ENCODE data around the gene ZW10.
"Not testable (repeated sequence)": the region's sequence is repeated elsewhere in the genome, so short reads cannot be mapped to it uniquely, and the experiment has no call there.

The ZW10 gene

DNA sequence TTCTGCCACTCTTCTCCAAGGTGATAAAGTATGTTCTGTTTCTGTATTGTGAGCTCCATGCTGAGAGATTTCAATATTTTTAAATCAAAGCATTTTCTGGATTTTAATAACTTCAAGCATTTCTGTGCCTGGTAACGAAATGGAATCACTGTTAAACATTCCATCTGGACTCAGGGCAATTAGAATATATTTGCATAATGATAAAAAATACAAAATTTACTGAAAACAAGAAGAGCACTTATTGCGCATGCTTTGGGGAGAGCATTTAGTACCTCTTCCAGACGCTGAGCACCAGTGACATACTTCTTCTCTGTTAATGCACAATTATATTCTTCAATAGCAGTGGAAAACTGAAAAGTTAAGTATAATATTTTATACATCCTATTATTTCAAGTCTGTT is 13.3 kb downstream of the ZW10 start:
- no peak for DNase-seq

DNA sequence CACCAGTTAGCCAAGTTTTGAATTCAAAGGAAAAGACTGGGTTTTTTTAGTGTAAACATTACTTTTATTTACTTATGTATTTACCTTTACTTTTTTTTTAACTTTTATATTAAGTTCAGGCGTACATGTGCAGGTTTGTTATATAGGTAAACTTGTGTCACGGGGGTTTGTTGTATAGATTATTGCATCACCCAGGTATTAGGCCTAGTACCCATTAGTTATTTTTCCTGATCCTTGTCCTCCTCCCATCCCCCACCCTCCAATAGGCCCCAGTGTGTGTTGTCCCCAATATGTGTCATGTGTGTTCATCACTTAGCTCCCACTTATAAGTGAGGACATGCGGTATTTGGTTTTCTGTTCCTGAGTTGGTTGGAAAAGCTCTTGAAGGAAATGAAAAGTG is 20.6 kb downstream of the ZW10 start:
- DNase-seq = no peak

DNA sequence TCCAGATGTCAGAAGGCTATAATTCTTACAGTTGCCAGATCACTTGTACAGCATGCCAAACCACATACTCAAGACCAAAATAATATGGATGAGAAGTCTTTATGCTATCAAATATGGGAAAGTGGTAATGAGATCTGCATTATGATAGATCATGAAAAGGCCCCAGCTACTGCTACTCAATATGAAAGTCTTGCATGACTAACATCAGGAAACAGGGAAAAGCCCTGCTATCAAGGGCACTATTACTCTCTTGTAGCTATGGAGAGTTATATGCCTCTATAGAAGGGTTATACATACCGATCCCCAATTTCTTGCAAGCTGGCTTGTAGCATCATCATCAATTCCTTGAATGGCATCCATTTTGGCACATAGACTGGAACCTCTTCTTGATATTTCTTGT is 37.2 kb downstream of the ZW10 start:
- no peak for DNase-seq

DNA sequence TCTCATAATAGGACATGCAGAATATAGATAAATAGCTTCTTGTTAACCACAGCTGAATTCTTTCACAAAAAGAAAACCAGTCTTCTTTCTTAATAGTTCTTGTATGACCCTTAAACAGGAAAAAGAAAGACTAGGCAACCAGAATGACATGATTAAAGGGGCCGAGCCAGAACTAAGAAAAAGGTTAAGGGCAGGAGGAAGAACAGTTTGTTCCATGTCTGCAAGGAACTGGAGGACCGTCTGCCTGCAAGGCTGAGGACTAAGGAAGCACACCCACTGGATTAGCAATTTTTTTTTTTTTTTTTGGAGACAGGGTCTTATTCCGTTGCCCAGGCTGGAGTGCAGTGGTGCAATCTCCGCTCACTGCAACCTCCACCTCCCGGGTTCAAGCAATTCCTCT is 41.4 kb downstream of the ZW10 start:
- DNase-seq = no peak

DNA sequence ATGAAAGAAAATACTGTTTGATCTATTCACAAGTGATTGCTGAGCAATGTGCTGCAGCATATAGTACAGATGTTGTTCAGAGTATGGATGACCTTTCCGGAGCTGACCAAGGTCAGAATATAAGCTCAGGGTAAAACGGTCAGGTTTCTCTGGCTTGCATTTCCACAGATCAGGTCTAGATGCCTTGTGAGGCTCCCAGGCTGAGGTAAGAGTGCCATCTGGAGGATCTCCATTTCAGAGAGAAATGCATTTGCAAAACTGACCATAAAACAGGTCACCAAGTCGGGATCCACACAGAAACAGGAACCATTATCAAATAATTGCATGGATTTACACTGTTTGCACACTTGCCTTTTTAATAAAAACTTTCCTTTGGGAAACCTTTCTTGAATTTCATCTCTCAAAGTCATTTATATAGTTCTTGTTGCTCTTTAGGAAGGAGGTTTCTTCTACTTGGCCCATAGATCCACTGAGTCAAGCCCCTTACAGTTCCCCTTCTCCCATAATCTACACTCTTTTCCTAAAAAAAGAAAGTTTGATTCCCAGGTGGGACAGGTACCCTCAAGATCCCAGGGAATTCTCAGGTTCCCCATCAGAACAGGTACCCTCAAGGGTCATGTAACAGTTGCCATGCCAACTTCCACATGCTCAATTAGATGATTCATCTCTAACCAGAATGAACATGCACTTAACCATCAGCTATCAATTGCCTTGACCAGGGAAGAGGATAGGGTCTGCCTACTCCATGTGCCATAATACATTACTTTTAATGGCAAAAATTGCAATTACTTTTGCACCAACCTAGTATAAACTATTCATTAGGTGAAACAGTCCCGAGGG is 42.4 kb downstream of the ZW10 start:
- peak; percentile 28 for DNase-seq

DNA sequence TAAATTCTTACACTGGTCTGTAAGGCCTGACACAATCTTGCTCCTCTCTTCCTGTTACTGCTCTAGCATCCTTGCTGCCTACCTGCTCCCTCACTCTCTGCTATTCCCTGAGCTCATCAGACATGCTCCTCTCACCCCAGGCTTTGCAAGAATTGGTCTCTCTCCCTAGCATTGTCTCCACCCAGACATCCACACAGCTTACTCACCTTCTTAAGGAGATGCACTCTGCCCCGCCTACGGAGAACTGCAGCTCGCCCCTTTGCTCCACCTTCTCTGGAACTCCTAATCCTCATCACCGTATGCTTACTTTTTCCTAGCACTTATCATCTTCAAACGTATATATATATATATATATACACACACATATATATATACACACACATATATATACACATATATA is 44.0 kb downstream of the ZW10 start:
- peak; percentile 4 for DNase-seq

DNA sequence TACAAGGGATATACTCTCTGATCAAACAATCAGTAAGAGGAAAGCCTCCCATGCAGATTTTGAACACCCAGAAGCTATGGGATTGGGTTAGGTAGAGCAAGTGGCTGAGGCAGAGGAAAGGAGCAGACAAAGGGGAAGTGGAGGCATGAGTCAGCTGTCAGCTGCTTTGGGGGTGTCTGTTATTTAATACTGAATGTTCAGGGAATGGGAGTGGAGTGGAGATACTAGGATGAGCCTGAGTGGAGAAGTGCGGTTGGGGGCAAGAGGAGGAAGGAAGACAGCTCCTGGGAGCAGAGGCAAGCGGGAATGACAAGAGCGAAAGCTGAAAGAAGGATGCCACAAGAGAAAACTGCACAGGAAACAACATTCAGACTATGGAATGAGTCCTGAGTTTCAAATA is 44.7 kb downstream of the ZW10 start:
- DNase-seq = no peak

DNA sequence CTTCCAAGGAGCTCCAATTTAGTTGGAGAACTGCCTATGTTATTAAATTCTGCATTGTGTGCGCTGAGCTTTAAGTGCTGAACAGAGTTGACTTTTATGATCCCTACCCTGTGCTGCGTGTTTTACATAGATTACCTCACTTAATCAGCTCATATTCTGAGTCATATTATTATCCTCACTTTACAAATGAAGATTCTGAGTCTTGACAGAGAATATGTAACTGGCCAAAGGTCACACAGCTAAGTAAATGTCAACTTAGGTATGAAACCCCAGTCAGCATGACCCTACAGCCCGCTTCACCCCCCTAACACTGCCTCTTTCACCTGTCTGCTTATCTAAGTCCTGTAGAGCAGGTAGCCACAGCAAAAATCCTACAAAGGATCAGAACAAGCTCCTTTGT is 47.6 kb downstream of the ZW10 start:
- DNase-seq = no peak

DNA sequence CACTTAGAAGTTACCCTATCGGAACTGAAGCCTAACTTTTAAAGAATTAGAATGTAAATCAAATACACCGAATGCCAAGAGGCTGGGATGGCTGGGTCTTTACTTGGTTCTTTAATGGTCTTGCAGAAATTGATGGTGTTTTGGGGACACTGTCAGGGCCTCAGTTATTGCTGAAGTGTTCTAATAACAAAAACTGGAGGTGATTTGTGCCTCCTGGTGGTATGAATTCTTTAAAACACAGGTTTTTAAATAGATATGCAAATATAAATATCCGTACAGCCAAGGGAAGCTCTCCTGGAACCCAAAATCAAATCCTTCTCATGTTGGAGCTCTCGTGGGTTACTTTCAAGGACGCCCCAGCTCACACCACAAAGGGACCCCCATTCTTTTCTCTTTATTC is 48.1 kb downstream of the ZW10 start:
- DNase-seq = no peak

DNA sequence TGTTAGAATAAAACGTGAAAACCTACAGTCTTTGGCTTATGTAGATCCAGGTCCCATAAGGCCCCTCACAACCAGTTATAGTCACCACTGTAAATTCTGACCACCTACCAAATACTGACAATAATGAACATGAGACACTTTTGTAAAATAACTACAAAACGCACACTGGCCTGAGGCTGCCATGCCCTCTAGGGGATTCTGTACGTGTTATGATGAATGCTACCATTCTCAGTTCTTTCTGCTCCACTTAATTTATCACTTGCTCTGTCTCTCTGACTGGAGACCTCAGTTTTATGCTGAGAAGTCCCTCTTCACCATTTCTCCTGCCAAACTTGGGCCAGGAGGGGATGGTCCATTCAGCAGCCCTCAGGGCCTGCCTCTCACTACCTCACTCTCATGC is 48.7 kb downstream of the ZW10 start:
- DNase-seq = no peak

DNA sequence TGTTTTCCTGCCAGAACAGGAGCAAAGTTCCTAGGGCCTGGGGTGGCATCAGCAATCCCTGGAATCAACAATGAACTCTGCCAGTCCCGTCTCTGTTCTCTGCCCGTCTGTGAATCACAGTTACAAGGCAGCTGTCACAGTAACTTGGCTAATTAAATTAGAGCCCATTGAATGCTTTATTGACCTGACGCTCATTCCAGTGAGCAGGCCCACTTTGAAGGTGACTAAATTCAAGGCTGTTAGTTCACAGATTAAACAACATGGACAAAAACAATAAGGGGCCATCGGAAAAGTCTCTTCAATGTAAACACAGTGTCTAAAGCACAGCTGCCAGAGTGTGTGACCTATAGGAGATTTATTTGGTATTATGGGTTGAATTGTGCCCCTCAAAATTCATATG is 49.7 kb downstream of the ZW10 start:
- no peak for DNase-seq

DNA sequence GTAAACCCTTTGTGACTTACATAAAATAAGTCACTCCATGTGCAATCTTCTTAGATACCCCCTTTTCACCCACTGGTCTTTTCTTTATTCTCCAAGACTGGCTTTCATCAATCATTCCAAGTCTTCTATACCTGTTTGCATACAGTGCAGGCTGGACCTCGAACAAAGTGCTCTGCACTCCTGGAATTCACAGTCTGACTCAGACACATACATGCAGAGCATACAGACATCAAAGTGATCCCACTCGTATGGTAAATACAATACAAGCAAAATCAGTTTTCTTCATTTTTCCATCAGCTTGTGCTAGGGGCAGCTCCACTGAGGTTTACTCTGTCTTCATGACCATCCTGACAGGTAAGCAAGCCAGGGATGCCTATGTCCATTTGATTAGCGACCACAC is 50.6 kb downstream of the ZW10 start:
- DNase-seq = no peak

DNA sequence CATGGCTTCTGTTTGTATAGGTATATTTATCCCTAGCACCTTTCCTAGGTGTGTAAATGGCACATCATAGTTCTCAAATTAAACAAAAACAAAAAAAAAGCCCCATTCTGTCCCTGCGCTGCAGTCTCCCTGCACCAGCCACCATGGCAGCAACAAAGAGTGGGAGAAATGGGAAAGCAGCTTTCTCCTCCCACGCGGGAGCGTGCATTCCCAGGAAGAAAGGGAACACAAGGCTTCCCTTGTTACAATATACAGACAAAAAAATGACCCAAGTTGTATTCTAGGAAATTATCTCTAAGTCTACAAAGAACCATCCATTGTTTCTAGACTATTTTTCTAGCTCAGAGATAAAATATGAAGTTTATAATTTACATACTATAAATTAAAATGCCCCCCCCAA is 51.3 kb downstream of the ZW10 start:
- no peak for DNase-seq

DNA sequence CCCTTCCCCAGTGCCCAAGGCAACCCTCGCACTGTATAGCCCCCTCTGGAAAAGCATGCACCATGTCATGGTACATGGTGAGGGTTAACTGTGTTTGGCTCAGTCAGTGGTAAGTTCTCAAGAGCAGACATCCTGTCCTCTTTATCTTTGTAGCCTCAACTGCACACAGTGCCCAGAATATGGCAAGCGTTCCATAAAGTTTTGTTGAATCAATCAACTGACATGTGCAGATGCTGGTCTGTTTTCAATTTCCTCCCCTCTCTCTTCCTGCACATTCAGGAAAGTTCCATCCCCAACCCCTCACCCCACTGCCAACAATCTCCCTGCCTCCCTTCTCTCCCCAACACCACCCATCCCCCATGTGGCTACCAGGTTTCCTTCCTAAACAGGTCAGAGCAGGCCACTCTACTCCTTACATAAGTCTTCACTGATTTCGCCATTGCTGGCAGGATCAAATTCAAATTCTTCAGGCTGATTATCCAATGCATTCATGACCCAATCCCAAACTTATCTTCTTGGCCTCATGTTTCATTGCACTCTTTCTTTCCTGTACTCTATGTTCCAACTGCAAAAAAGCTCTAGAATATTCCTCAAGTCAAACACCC is 51.9 kb downstream of the ZW10 start:
- peak; percentile 5 for DNase-seq

DNA sequence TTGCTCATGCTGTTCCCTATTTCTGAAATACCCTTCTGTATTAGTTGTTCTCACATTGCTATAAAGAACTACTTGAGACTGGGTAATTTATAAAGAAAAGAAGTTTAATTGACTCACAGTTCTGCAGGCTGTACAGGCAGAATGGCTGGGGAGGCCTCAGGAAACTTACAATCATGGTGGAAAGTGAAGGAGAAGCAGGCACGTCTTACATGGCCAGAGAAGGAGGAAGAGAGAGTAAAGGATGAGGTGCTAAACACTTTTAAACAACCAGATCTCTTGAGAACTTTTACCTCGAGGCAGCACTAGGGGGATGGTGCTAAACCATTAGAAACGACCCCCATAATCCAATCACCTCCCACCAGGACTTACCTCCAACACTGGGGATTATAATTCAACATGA is 53.0 kb downstream of the ZW10 start:
- DNase-seq = not testable (repeated sequence)

DNA sequence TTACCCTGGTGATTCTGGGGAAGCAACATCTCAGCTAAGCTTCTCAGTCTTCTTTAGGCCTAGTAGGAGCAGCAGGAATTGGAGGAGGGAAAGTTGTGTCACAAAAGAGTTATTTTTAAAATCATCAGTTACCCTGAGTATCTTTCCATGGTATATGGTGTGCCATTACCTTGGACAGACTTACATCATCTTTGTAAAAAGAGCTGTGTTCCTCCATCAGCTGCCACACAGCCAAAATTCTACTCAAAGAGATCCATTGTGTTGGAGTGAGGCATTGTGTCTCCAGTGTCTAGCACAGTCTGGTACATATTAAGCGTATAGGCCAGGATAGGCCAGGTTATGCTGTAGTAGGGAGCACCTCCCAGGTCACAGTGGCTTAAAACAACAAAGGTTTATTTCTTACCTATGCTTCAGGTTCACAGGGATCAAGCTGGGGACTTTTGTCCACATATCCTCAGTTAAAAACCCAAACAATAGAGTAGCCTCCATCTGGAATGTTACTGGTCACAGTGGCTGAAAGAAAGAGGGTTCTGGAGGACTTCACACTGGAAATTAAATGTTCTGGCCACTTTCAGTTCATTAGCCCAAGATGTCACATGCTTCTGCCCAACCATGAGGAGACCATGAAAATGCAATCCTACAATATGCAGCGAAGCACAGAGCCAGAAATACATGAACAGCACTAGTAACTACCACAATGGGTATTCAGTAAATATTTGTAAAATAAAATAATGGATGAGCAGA is 57.4 kb downstream of the ZW10 start:
- DNase-seq = no peak

DNA sequence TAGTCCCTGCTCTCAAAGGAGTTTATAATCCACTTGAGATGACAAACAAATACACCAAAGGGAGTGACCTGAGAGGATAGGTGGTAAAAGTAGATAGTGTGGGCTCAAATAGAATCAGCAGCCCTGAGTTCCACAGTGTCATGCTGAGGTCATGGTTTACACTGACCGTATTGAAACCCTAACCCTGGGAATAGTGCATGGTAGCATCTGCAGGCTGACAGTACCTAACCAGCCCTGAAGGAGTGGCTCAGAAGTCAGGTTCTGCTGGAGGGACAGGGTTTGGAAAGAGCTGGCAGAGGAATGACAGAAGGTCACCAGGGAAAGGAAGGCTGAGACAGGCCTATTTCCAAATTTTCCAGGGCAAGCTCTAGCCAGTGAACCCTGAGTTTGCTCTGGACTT is 58.2 kb downstream of the ZW10 start:
- DNase-seq = no peak

DNA sequence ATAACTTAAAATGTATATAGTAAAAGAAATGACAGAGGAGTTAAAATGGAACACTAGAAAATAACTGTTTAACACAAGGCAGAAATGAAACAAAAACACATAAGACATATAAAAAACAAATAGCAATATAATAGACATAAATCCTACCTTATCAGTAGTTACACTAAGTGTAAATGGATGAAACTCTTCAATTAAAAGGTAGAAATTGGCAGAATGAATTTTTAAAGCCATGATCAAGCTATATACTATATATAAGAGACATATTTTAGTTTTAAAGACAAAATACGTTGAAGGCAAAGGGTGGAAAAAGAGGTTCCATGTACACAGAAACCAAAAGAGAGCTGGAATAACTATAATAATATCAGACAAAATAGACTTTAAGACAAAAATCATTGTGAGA is 62.5 kb downstream of the ZW10 start:
- no peak for DNase-seq

DNA sequence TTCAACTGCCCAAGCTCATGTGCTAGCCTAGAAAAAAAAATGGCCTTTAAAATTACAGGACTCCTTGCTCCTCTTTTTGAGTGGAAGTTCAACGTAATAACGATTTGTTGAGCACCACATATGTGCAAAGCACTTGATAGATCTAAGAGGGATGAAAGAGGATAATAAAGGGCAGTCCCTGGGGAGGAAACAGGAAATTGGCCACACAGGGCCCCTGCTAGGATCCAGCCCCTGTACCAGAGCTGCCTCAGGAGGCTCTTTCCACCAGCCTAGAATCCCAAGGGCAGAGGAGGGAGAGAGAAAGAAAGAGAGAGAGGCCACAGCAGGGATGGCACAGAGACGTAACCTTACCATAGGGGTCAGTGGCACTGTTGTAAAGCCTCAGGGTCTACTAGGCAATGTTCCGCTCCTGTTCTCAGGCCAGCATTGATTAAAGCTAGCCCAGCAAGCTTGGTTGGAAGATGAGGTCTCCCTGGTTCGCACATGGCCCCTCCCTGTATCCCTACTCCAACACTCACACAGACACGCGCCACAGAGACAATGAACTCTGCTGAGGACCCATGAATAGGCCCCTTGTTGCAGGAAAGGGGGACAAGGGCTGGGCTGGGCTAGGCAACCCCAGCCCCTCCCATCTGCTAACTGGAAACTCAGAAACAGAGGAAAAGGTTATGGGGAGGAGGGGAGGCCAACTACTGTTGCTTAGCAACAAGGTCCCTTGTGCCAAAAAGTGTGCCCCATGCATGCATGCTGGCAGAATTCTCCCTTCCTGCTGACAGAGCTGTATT is 67.4 kb downstream of the ZW10 start, which contains the start of gene TMPRSS5:
TSS of gene TMPRSS5 (minus strand) at position 438 of the 785 bp plus-strand sequence. CDS start at position 354, 84 bp downstream.
- no peak for DNase-seq

DNA sequence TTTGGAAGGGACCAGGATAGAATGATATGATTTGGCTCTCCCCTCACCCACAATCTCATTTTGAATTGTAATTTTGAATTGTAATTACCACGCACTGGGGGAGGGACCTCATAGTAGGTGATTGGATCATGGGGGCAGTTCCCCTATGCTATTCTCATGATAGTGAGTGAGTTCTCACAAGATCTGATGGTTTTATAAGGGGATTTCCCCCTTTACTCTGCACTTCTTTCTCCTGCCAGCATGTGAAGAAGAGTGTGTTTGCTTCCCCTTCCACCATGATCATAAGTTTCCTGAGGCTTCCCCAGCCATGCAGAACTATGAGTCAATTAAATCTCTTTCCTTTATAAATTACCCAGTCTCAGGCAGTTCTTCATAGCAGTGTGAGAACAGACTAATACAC is 69.9 kb downstream of the ZW10 start:
- not testable (repeated sequence) for DNase-seq

DNA sequence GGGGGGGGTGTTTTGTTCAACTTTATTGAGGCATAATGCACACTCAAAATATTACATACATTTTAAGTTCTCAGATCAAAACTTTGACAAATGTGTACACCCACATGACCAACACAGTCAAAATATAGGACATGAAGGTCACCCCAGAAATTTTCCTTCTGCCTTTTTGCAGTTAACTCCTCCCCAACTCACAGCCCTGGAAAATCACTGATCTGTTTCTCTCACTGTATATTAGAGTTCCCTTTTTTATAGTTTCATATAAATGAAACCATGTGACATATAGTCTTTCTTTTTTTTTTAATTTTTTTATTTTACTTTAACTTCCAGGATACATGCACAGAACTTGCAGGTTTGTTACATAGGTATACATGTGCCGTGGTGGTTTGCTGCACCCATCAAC is 72.0 kb downstream of the ZW10 start:
- DNase-seq = no peak

DNA sequence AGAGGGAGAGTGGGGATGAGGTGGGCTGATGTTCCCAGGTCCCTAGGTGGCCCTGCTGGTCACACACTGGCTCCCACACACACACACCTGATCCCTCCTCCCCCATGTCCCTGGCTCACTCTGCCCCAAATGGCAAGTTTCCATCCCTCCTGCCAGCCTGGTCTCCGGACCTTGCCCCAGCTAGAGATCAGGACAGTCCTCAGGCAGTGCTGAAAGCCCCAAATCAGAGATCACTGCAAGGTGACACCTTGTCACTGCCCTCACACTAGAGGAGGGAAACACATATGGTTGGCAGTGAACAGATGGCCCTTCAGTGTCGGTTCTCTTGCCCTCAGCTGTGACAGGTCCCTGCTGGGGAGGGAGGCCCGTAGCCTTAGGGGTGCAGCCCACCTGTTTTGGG is 75.0 kb downstream of the ZW10 start:
- DNase-seq = no peak

DNA sequence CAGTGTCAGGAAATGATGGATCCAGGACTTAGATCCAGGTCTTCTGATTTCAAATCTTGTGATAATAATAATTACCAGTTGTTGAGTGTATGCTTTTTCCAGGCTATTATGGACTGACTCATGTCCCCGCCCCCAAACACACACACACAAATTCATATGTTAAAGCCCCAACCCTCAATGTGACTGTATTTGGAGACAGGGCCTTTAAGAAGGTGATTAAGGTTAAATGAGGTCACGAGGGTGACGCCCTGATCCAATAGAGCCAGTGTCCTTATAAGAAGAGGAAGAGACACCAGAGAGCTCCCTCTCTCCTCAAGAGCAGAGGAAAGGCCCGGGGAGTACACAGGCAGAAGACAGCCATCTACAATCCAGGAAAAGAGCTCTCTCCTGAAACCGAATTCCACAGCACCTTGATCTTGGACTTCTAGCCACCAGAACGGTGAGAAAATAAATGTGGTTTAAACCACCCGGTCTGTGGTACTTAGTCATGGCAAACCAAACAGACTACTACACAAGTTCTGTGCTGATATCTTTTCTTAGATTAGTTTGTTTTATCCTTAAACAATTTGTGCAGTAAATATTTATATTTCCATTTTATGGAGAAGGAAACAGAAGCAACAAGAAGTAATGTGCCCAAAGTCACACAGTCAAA is 75.6 kb downstream of the ZW10 start:
- no peak for DNase-seq

All from NCI-H226 (cell line).